ENCODE data around the gene PERP.
A peak's percentile ranks its signal among the peaks of the same experiment; 100 is the strongest.
"Not testable (repeated sequence)": the region's sequence is repeated elsewhere in the genome, so short reads cannot be mapped to it uniquely, and the experiment has no call there.

PERP gene

DNA sequence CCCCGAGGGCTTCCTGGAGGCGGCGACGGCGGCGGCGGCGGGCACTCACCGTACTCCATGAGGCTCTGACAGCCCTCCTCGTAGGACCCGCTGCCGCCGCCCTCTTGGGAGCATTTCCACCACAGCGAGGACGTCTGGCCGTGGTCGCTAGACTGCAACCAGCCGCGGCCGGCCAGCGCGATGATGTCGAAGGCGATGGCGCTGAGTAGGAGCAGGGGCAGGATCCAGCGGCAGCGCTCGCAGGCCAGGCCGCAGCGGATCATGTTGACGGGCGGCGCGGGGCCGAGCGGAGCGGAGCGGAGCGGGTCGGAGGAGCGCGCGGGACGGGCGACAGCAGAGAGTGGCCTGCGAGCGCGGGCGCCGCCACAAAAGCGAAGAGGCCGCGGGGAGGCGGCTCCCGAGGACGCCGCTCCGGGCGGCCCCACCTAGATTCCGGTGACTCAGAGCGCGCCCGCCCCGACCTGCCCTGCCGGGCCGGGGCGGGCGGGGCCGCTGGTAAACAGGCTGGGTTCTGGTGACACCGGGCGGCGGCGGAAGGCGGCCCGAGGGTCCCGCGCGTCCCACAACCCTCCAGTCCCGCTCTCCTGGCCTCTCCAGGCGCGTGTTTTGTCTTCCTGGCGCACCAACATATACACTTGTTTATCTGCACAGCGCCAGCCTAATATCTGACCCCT is at the start of gene PERP:
Gene PERP (minus strand): TSS at position 342 of the 674 bp plus-strand sequence. CDS start 79 bp downstream, at position 263.
- no peak for DNase-seq

DNA sequence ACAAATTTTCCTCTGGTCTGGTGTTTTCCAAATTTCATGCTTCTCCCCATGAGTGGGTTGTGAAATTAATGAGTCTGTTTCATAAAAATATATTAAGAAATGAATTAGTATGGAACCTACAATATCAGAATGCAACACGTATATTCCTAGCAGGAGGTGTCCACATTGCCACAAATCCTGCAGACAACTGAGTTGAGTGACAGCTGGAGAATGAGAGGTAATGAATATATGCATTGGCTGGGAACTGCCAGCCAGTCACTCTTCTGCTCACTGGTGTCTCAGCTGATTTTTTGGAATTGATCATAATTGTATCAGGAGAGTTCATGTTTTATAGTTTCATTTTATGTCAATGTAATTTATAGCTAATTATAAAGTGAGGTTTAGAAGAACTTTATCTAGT is 48.2 kb upstream of the PERP start:
- no peak for DNase-seq

DNA sequence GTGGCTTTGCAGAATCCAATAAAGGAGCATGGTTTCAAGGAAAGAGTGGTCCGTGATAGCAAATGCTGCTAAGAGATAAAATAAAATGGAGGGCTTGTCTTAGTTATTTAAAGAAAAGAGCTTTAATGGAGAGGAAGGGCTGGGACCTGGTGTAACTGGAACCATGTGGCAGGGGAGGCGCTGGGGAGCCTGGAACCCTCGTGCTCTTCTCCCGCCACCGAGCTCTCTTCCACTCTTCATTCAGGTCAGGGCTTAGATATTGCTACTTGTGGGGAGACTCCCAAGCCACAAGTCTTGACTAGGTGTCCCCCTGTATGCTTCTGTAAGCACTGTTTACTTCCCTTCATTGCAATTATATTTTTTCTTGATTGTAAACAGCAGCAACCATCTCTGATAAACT is 39.3 kb upstream of the PERP start:
- no peak for DNase-seq

DNA sequence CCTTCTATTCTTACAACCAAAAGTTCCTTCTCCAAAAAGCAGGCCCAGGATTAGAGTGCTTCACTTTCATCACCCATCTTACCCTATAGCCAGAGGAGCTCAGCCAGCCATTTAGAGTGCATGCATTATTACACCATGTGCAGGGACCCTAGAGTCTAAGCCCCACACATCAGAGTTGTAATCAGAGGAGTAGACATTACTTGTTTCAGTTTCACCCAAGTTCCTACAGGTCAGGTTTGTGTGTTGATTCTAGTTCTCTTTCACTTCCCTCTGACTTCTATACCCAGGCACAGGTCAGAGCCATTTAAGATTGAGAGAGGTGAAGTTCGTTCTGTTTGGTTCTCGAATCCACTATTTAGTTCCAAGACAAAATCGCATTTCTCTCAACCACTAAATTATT is 38.2 kb upstream of the PERP start:
- no peak for DNase-seq

GRCh38 chr6:138142806-138143205 is 35.6 kb upstream of the PERP start:
- DNase-seq, result no peak

GRCh38 chr6:138129190-138129589 is 22.0 kb upstream of the PERP start:
- no peak for DNase-seq

GRCh38 chr6:138128096-138128495 is 20.9 kb upstream of the PERP start:
- no peak for DNase-seq

DNA sequence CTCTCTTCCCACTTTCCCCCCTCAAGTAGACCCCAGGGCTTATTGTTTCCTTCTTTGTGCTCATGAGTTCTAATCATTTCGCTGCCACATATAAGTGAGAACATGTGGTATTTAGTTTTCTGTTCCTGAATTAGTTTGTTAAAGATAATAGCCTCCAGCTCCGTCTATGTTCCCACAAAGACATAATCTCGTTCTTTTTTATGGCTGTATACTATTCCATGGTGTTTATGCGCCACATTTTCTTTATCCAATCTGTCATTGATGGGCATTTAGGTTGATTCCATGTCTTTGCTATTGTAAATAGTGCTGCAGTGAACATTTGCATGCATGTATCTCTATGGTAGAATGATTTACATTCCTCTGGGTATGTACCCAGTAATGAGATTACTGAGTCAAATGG is 16.9 kb upstream of the PERP start:
- DNase-seq, result no peak

- no peak for DNase-seq
Measured at GRCh38 chr6:138119976-138120375, 12.8 kb upstream of the PERP start.

GRCh38 chr6:138119229-138119628 is 12.0 kb upstream of the PERP start:
- DNase-seq, result not testable (repeated sequence)

- no peak for DNase-seq
Measured at GRCh38 chr6:138117376-138117914, 10.2 kb upstream of the PERP start.

DNA sequence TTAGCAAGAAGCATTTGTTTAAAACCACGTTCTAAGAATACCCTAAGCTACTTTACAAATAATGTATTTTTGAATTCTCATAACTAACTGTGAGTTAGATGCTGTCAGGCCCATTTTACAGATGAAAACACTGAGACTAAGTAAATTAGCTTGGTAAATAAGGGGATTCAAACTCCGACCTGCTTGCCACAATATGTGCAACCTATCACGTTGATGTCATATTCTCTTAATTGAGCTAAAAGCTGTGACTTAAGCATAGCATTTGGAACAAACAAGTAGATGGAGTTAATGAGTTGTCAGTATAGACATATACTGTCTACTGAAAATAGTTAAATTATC is 9.4 kb upstream of the PERP start:
- DNase-seq, result no peak

DNA sequence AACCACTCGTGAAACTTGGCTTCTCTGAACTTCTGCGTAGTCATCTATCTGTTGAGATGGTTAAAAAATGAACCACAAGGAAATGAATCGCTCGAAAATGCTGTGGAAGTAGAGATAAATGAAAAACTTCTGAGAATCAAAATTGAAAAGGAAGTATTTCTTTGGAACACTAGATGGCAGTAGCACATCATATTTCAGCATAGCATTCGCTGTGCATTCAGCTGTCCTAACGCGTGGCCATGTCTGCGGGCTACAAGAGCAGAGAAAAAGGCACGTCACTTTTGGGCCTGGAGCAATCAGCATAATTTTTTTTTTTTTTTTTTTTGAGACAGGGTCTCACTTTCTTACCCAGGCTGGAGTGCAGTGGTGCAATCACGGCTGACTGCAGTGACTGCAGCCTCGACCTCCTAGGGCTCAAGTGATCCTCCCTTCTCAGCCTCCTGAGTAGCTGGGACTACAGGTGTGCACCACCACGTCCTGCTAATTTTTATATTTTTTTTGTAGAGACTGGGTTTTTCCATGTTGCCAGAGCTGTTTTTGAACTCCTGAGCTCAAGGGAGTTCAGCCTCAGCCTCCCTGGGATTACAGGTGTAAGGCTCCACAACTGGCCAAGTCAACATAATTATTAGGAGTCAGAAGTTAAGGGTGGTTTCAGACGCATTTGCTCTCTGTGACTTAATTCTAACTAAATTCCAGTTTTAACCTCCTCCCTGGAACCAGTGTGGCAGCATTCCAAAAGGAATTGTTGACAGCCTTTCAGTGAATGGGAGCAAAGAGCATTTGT is 8.8 kb upstream of the PERP start:
- DNase-seq, result no peak

DNA sequence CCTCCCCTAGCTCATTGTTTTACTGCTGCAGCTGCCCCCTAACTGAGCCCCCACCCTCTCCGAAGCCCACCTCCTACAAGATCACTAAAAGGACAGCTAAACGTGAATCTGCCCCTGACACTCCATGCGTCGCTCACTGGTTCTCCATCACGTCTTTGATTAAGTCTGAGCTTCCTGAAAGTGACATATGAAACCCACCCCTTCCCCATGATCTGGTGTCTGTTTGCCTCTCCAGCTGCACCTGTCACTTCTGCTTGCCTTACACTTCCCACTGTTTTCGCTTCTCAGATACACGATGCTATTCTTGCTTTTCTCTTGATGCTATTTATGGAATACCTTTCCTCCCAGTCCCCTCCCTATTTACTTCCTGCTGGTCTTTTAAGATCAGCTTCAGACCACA is 8.0 kb upstream of the PERP start:
- no peak for DNase-seq

DNA sequence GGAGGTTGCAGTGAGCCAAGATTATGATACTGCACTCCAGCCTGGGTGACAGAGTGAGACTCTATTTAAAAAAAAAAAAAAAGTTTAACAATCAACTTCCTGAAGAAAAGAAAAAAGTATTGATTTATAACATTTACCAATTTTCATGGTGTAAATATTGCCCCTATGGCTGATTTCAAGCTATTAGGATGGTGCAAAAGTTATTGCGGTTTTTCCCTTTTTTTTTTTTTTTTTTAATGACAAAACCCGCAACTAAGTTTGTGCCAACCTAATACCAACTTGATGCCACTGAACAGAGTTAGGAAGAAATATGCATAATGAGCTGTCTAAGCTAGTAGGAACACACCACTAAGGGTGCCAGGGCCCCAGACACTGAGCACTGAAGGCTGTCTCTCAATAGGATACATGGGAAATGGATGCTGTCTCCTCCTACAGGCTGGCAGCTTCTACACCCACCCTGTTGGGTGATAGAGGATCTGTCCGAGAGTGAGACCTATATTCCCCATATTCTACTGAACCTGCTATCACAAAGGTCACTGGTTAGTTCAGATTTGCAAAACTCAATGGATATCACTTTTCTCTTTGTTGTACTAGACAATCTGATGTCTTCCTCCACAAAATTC is 6.5 kb upstream of the PERP start:
- no peak for DNase-seq

DNA sequence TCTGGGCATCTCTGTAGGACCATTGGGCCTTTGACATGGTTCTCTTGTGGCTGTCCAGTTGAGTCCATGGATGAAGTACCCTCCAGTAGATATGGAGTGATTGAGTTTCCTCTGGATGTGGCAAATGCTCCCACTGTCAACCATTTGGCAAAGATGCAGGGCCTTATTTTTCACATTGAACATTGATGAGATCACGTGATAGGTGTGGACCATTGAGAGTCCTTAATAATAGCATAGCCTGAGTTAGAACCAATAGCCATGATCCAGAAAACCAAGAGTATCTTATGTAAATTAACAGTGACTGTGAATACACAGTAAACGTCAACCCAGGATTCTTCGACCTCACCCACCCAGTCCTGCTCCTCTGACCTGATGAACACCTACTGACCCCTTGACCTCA is 3.0 kb upstream of the PERP start:
- DNase-seq, result no peak

DNA sequence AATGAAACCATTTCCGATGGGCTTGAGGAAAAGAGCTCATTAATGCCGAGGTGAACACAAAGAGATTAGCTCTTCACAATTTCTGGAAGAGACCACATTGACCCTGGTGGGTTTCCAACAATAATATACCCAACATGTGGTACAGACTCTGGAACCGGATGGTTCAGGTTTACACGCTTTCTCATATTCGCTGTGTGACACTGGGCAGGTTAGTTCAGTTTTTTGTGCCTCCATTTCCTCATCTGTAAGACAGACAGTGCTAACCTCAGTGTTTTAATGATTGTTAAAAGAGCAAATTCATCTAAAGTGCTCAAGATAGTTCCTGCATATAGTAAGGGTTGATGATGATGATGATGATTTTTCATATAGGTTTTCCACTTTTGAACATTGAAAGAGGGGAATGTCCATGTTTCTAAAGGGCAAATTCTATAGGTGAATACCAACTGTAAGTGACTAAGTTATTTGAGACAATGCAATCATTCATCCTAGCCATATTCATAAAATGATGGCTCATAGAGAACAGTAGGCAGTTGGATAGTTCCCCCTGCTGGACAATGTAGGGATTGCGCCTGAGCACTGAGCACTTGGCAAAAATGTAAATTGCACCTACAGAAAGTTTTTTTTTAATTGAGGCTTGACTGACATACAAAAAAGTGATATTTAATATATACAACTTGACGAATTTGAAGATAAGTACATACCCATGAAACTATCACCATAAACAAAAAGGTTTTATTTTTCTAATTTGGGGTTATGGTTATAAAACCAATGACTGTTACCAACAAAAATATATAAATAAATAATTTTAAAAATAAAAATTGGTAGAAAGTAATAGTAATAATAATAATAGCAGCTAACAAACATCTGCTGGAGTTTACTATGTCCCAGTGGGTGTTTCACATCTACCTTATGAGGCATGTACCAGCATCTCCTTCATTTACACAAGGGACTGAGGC is 2.1 kb upstream of the PERP start:
- DNase-seq, result peak; percentile 40

GRCh38 chr6:138107752-138108592 is 753 bp upstream of the PERP start:
- DNase-seq, result no peak

DNA sequence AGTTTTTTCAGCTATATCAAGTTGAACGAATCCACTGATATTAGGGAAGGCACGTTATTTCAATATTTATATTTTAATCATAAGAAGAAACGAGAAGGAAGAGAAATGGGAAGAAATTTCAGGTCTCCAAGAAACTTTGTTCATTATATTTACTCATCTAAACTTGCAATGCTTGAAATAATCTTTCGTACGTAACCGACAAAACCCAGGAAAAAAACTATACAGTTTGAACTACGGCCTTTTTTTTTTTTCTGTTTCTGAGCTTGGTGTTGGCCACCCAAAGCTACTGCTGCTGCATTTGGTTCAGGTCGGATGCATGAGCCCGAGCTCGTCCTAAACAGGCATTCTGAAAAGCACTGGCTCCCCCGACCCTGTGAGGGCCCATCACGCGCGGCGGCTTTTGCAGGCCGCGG is 548 bp downstream of the PERP start:
- no peak for DNase-seq

GRCh38 chr6:138105880-138106664 is 1.1 kb downstream of the PERP start:
- DNase-seq, result no peak

DNA sequence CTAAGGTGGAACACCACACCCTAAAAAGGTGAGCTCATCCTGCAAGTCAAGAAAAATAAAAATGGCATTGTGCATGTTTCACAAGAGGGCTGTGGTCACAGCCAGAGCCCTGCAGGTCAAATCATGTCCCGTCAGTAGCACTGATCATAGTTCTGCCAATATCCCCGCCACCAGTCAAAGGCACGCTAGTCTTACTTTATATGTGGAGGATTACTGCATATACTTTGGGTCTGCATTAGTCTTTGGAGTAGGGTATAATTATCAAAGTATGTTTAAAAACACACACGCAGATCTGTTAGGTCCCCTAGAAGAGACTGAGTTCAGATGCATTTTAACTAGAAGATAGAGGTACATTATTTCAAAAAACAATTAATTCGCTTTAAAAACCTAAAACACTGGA is 1.8 kb downstream of the PERP start:
- no peak for DNase-seq
